ENCODE data around the gene DPYSL4.

Gene DPYSL4

GRCh38 chr10:132142396-132143161 is 44.2 kb upstream of the DPYSL4 start:
- no CpG with 5 or more reads among the region's 33 CpGs for WGBS (ENCODE audit: extremely low coverage, insufficient coverage, insufficient read length)
- Histone ChIP-seq H3K23ac (ENCODE audit: low read length) (no peak overlapping the region), H3K4me2 (ENCODE audit: low read length) (no peak overlapping the region)

DNA sequence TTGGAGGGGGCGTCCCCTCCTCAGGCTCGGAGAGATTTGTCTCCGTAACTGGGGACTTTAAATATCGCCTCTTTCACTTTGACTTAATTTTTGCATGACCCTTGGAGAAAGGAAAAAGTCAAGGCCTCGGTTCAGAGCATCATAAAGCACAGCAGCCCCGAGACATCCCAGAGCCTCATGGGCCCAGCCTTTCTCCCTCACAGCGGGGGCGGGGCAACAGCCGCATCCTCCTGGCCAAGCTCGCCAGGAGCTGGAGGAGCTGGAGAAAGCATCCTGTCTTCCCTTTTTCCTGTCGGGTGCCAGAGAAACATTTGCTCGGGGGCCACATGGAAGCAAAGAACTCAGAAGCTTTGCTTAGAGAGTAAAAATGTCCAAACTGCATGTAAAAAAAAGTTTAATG is 43.6 kb upstream of the DPYSL4 start:
- WGBS (ENCODE audit: extremely low coverage, insufficient coverage, insufficient read length): no CpG with 5 or more reads among the region's 12 CpGs
- Histone ChIP-seq H3K4ac (ENCODE audit: low read depth, low read length) (no peak overlapping the region), H4K8ac (ENCODE audit: low read depth, low read length) (no peak overlapping the region), H3K23ac (ENCODE audit: low read length) (no peak overlapping the region), H3K14ac (ENCODE audit: low read length) (no peak overlapping the region), H3K79me2 (ENCODE audit: control insufficient read depth, insufficient read depth, low read length, poor library complexity) (no peaks in the 10 kb centered on the region), H2BK120ac (ENCODE audit: insufficient read depth, low read length, poor library complexity) (no peak overlapping the region), H2BK12ac (ENCODE audit: low read length) (no peak overlapping the region), H2AK5ac (ENCODE audit: low read length) (no peak overlapping the region), H3K27me3 (ENCODE audit: insufficient read depth, low read length) (no peaks in the 10 kb centered on the region), H3K9ac (ENCODE audit: low read length) (no peak overlapping the region), H4K91ac (ENCODE audit: low read depth, low read length) (no peak overlapping the region), H3K4me1 (ENCODE audit: control insufficient read depth in 1 of 2, insufficient read depth in 2 of 2, low read length in 2 of 2) (no peaks in the 10 kb centered on the region), H3K4me3 (ENCODE audit: low read depth, low read length) (no peak overlapping the region), H3K4me2 (ENCODE audit: low read length) (no peak overlapping the region), H3K27ac (ENCODE audit: low read depth, low read length) (no peak overlapping the region), H2AFZ (ENCODE audit: insufficient read depth, low read length, poor library complexity) (no peak overlapping the region), H3K9me3 (ENCODE audit: insufficient read depth, low read depth, low read length) (no peaks in the 10 kb centered on the region), H3K36me3 (ENCODE audit: control insufficient read depth in 1 of 2, insufficient read depth in 2 of 2, low read length in 2 of 2) (no peaks in the 10 kb centered on the region), H3K18ac (ENCODE audit: low read length) (no peak overlapping the region), H2BK5ac (ENCODE audit: low read depth, low read length, poor library complexity) (no peak overlapping the region), H4K12ac (ENCODE audit: low read depth, low read length) (no peak overlapping the region), H3K79me1 (ENCODE audit: low read length) (no peaks in the 10 kb centered on the region)
- no peak for DNase-seq

More at GRCh38 chr10:132142396-132143161, 44.2 kb upstream of the DPYSL4 start:
- Histone ChIP-seq H2BK12ac (ENCODE audit: low read length) (no peak overlapping the region), H2BK5ac (ENCODE audit: low read depth, low read length, poor library complexity) (no peak overlapping the region), H4K12ac (ENCODE audit: low read depth, low read length) (no peak overlapping the region), H3K9me3 (ENCODE audit: insufficient read depth, low read depth, low read length) (no peaks in the 10 kb centered on the region), H3K79me1 (ENCODE audit: low read length) (no peaks in the 10 kb centered on the region), H3K4me3 (ENCODE audit: low read depth, low read length) (no peak overlapping the region), H3K4ac (ENCODE audit: low read depth, low read length) (no peak overlapping the region), H3K79me2 (ENCODE audit: control insufficient read depth, insufficient read depth, low read length, poor library complexity) (no peaks in the 10 kb centered on the region), H4K91ac (ENCODE audit: low read depth, low read length) (no peak overlapping the region), H3K27me3 (ENCODE audit: insufficient read depth, low read length) (no peaks in the 10 kb centered on the region), H3K27ac (ENCODE audit: low read depth, low read length) (no peak overlapping the region), H2AFZ (ENCODE audit: insufficient read depth, low read length, poor library complexity) (no peak overlapping the region), H4K8ac (ENCODE audit: low read depth, low read length) (no peak overlapping the region), H3K36me3 (ENCODE audit: control insufficient read depth in 1 of 2, insufficient read depth in 2 of 2, low read length in 2 of 2) (no peaks in the 10 kb centered on the region), H3K4me1 (ENCODE audit: control insufficient read depth in 1 of 2, insufficient read depth in 2 of 2, low read length in 2 of 2) (no peaks in the 10 kb centered on the region), H2AK5ac (ENCODE audit: low read length) (no peak overlapping the region), H3K14ac (ENCODE audit: low read length) (no peak overlapping the region), H3K9ac (ENCODE audit: low read length) (no peak overlapping the region), H3K18ac (ENCODE audit: low read length) (no peak overlapping the region), H2BK120ac (ENCODE audit: insufficient read depth, low read length, poor library complexity) (no peak overlapping the region)
- peak in 1 of 2 donors; percentile 13 for DNase-seq

- H3K9me3 ChIP-seq (ENCODE audit: insufficient read depth, low read depth, low read length): no peaks in the 10 kb centered on the region
- H3K18ac ChIP-seq (ENCODE audit: low read length): no peak overlapping the region
- H4K12ac ChIP-seq (ENCODE audit: low read depth, low read length): no peak overlapping the region
- H3K79me1 ChIP-seq (ENCODE audit: low read length): no peaks in the 10 kb centered on the region
- no peak overlapping the region for H3K14ac ChIP-seq (ENCODE audit: low read length)
- no CpG with 5 or more reads among the region's 17 CpGs for WGBS (ENCODE audit: extremely low coverage, insufficient coverage, insufficient read length)
- no peak overlapping the region for H2BK120ac ChIP-seq (ENCODE audit: insufficient read depth, low read length, poor library complexity)
- H2BK12ac ChIP-seq (ENCODE audit: low read length): no peak overlapping the region
- H3K4ac ChIP-seq (ENCODE audit: low read depth, low read length): no peak overlapping the region
- H3K4me1 ChIP-seq (ENCODE audit: control insufficient read depth in 1 of 2, insufficient read depth in 2 of 2, low read length in 2 of 2): no peaks in the 10 kb centered on the region
- H3K27me3 ChIP-seq (ENCODE audit: insufficient read depth, low read length): no peaks in the 10 kb centered on the region
- no peak overlapping the region for H3K9ac ChIP-seq (ENCODE audit: low read length)
- no peak overlapping the region for H4K91ac ChIP-seq (ENCODE audit: low read depth, low read length)
- H3K36me3 ChIP-seq (ENCODE audit: control insufficient read depth in 1 of 2, insufficient read depth in 2 of 2, low read length in 2 of 2): no peaks in the 10 kb centered on the region
- H3K4me3 ChIP-seq (ENCODE audit: low read depth, low read length): no peak overlapping the region
- H2AK5ac ChIP-seq (ENCODE audit: low read length): no peak overlapping the region
- H2AFZ ChIP-seq (ENCODE audit: insufficient read depth, low read length, poor library complexity): no peak overlapping the region
- H3K4me2 ChIP-seq (ENCODE audit: low read length): no peak overlapping the region
- H2BK5ac ChIP-seq (ENCODE audit: low read depth, low read length, poor library complexity): no peak overlapping the region
- H3K79me2 ChIP-seq (ENCODE audit: control insufficient read depth, insufficient read depth, low read length, poor library complexity): no peaks in the 10 kb centered on the region
- DNase-seq: no peak
- no peak overlapping the region for H3K23ac ChIP-seq (ENCODE audit: low read length)
- no peak overlapping the region for H3K27ac ChIP-seq (ENCODE audit: low read depth, low read length)
- H4K8ac ChIP-seq (ENCODE audit: low read depth, low read length): no peak overlapping the region
Measured at GRCh38 chr10:132144086-132144485, 42.7 kb upstream of the DPYSL4 start.

GRCh38 chr10:132145002-132145401 is 41.7 kb upstream of the DPYSL4 start:
- H3K4me1 ChIP-seq (ENCODE audit: control insufficient read depth in 1 of 2, insufficient read depth in 2 of 2, low read length in 2 of 2): no peaks in the 10 kb centered on the region
- H3K4ac ChIP-seq (ENCODE audit: low read depth, low read length): no peak overlapping the region
- no peak overlapping the region for H4K8ac ChIP-seq (ENCODE audit: low read depth, low read length)
- H3K14ac ChIP-seq (ENCODE audit: low read length): no peak overlapping the region
- H3K9me3 ChIP-seq (ENCODE audit: insufficient read depth, low read depth, low read length): no peaks in the 10 kb centered on the region
- H3K36me3 ChIP-seq (ENCODE audit: control insufficient read depth in 1 of 2, insufficient read depth in 2 of 2, low read length in 2 of 2): no peaks in the 10 kb centered on the region
- no peak overlapping the region for H4K12ac ChIP-seq (ENCODE audit: low read depth, low read length)
- H3K79me2 ChIP-seq (ENCODE audit: control insufficient read depth, insufficient read depth, low read length, poor library complexity): no peaks in the 10 kb centered on the region
- H2AK5ac ChIP-seq (ENCODE audit: low read length): no peak overlapping the region
- H4K91ac ChIP-seq (ENCODE audit: low read depth, low read length): no peak overlapping the region
- no peaks in the 10 kb centered on the region for H3K79me1 ChIP-seq (ENCODE audit: low read length)
- no peak overlapping the region for H2BK5ac ChIP-seq (ENCODE audit: low read depth, low read length, poor library complexity)
- H3K4me2 ChIP-seq (ENCODE audit: low read length): no peak overlapping the region
- H3K27ac ChIP-seq (ENCODE audit: low read depth, low read length): no peak overlapping the region
- no peak overlapping the region for H3K23ac ChIP-seq (ENCODE audit: low read length)
- H3K27me3 ChIP-seq (ENCODE audit: insufficient read depth, low read length): no peaks in the 10 kb centered on the region
- no peak overlapping the region for H3K18ac ChIP-seq (ENCODE audit: low read length)
- no peak overlapping the region for H3K9ac ChIP-seq (ENCODE audit: low read length)
- no CpG with 5 or more reads among the region's 14 CpGs for WGBS (ENCODE audit: extremely low coverage, insufficient coverage, insufficient read length)
- H2AFZ ChIP-seq (ENCODE audit: insufficient read depth, low read length, poor library complexity): no peak overlapping the region
- H3K4me3 ChIP-seq (ENCODE audit: low read depth, low read length): no peak overlapping the region
- no peak overlapping the region for H2BK120ac ChIP-seq (ENCODE audit: insufficient read depth, low read length, poor library complexity)
- H2BK12ac ChIP-seq (ENCODE audit: low read length): no peak overlapping the region
- no peak for DNase-seq
